ENCODE data around the gene DAPP1.
"Not testable (repeated sequence)": the region's sequence is repeated elsewhere in the genome, so short reads cannot be mapped to it uniquely, and the experiment has no call there.

DAPP1 gene

DNA sequence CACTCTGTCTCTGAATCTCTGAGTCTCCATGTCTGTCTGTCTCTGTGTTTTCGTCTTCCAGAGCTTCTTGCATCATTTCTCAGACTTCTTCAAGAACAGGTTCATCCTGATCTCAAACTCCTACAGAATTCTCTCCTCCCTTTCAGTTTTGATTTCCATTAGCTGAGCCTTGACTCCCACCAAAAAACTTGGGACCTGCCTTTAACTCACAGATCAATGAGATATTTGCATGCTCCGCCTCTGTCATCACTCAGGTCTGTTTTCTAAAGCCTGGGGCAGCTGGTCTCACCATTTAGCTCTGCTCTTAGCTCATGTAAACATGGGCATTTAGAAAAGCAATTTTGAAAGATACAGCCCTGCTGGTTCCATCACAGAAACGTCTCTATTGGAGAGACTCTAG lies 8.6 kb downstream of the DAPP1 start:
- no peak for DNase-seq

- DNase-seq, result no peak
Measured at GRCh38 chr4:99826016-99826415, 9.4 kb downstream of the DAPP1 start.

DNA sequence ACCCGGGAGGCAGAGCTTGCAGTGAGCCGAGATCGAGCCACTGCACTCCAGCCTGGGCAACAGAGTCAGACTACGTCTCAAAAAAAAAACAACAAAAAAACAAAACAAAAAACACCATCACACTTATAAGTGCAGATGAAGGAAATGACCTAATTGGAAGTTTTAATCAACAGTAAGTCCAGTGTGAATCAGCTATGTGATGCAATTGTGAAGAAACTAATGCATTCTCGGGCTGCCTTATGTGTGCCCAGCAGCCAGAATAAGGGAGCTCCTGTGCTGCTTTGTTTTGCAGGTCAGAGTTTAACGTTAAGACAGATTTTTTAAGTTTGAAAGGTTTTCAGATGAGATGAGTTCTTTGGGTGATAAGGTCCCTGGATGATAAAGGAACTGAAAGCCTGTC lies 10.8 kb downstream of the DAPP1 start:
- no peak for DNase-seq

- DNase-seq, result no peak
Measured at GRCh38 chr4:99827857-99828256, 11.2 kb downstream of the DAPP1 start.

DNA sequence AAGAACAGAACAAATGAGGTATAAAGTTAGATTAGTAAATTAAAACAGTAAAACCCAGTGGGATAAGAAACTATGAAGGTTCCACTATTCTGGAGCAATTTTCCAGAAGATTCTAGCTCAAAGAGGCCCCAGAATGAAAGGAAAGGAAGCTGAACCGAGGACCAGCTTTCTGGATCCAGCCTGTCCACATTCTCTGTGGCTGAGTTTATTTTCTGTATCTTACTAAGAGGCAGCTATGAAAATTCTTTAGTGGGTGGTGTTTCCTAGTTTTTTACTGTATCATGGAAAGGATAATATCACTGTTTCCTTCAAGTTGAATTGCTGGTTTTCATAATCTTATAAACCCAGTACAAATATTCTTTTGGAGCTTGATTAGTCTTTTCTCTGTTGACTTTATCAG lies 11.8 kb downstream of the DAPP1 start:
- DNase-seq, result no peak

GRCh38 chr4:99830051-99830450 lies 13.4 kb downstream of the DAPP1 start:
- not testable (repeated sequence) for DNase-seq

- no peak for DNase-seq
Measured at GRCh38 chr4:99832321-99832720, 15.7 kb downstream of the DAPP1 start.

GRCh38 chr4:99832758-99833157 lies 16.1 kb downstream of the DAPP1 start:
- no peak for DNase-seq

DNA sequence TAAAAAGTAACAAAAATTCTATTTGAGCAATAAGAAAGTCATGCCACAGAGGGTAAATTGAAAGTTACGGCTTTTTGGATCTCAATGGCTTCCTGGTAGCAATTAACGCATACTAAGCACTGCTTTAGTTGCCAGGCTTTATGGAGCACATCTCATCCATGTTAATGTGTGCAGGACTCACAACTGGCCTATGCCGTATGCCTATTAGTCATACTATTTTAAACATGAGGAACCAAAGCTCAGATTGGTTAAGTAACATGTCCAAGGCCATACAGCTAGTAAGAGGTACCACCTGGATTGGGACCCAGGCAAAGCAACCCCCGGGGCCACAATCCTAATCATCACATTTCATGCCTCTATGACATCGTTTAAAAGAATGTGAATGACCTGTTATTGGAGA lies 17.1 kb downstream of the DAPP1 start:
- no peak for DNase-seq

- no peak for DNase-seq
Measured at GRCh38 chr4:99834569-99834968, 17.9 kb downstream of the DAPP1 start.

DNA sequence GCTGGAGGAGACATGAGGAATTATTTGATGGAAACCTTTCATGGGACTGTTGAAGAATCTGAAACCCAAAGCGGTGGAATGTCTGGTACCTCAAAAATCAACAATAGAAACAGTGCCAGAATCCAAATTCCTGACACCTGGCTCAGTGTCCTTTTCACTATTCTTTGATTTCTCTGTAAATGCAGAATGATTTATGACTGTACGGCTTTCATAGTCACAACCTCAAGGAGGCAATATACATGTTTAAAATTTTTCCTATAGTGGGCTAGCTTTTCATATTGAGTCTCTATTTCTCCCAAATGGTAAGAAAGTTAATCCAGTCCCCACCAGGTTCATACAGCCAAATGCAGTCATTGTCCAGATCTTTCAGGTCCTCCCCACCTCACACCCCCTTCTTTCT lies 19.3 kb downstream of the DAPP1 start:
- no peak for DNase-seq

- no peak for DNase-seq
Measured at GRCh38 chr4:99838927-99839326, 22.3 kb downstream of the DAPP1 start.

DNA sequence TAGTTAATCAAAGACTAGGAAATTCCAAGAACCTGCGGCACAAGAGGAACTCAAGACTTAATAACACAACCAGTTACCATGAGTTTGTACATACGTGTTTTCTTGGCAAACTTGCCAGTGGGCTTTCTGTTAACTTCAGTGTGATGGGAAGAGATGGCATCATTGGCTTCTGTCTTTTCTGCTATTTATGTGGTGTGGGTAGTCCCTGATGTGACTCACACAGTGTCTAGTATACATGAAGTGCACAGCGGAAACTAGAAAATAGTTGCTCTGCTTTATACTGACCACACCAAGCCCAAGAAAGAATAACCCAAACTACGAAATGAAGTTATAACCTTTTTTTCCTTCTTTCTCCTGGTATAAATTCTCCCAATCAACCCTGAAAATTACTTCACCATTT lies 24.5 kb downstream of the DAPP1 start:
- no peak for DNase-seq

GRCh38 chr4:99843413-99843812 lies 26.8 kb downstream of the DAPP1 start:
- no peak for DNase-seq

- DNase-seq, result no peak
Measured at GRCh38 chr4:99844048-99844447, 27.4 kb downstream of the DAPP1 start.

DNA sequence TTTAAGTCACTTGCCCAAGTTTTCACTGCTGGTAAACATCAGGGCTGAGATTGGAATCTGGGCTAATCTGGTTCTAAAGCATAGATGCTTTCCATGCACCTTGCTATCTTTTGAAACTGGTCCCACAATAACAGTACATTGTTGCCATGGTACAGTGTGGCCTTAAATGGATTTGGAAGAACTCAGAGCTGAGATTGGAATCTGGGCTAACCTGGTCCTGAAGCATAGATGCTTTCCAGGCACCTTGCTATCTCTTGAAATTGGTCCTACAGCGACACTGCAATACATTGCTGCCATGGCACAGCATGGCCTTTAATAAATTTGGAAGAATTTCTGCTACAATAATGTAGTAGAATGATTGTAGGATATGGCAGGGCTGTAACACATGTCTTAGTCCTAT lies 28.6 kb downstream of the DAPP1 start:
- no peak for DNase-seq

DNA sequence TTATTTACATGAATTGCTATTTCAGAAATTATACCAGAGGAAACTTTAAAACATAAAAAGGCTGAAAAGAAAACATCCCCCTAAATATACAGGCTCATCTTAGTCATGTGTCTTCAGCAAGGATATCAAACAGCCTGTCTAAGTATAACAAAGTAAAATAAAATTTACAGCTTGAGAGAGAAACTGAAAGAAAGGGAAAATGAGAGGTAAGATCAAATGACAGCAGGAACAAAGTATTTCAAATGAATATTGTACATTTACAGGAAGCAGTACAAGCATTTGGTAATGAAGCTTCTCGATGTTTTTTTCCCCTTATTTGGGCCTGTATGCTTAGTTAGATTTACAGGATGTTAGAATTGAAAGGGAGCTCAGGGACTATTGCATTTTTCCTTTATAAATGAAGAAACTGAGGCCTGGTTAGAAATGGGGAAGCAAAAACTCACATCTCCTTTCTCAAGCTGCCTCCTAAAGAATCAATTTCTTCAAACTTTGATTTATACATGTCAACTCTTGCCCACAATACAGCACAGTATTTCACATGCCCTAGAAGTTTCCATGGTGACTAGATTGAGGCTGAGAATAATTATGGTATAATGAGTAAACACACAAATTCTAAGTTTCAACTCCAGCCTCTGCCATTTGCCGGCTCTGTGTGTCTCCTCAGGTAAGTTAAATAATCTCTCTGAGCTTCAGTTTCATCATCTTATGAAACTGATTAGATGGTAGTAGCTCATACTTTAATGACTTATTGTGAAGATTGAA lies 29.3 kb downstream of the DAPP1 start:
- no peak for DNase-seq

DNA sequence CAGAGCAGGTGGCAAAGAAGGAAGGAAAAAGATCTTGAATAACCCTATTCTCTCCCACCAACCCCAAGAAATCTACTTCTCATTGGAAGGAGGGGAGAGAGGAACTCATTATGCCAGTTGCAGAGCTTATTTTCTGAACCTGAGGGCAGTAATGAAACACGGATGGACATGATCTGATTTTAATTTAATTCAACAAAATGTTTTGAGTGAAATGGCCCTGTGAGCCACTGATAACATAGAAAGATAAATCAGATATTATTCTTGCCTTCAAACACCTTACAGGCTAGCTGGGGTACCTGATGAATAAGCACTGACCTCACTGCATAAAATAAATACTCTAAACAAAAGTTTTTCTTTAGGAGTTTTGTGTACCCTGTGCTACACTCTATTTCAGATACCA lies 30.3 kb downstream of the DAPP1 start:
- no peak for DNase-seq

DNA sequence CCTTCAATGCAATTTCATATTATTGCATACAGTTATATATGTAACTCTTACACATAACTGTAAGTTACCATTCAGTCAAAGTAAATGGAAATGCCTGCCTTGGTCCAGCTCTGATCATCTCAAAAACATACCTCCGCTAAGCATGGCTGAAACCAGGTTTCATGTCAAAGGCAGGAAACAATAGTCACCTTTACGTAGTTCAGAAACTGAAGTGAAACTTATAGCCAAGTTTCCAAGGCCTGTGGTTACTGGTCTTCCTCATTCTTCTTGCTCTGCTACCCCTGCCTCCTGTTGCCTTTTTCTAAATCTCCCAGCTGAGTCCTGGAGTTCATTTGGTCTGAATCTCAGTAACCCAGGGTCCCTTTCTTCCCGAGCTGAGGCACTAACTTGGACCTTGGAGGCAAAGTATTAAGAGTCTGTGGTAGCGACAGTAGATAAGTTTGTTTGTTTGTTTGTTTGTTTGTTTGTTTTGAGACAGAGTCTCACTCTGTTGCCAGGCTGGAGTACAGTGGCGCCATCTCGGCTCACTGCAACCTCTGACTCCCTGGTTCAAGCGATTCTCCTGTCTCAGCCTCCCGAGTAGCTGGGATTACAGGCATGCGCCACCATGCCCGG lies 30.8 kb downstream of the DAPP1 start:
- DNase-seq, result no peak

- no peak for DNase-seq
Measured at GRCh38 chr4:99848591-99849001, 32.0 kb downstream of the DAPP1 start.

- DNase-seq, result no peak
Measured at GRCh38 chr4:99852199-99852749, 35.6 kb downstream of the DAPP1 start.

- no peak for DNase-seq
Measured at GRCh38 chr4:99853190-99853589, 36.6 kb downstream of the DAPP1 start.

DNA sequence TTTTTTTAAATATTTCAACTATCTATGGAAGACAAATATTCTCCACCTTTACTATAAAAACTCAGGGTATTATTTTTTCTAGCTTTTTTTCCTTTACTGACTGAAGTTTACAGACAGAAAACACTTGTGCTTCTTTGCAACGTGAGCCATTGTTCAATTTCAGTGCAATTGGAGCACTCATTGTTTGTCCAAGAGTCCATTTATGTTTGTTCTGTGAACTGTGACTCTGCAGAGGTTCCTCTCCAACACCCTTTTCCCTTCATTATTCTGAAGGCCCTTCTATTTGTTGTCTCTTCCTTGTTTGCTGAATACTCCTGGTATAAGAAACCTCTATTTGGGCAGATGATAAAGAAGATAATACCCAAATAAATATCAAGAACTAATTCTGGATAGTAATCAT lies 37.4 kb downstream of the DAPP1 start:
- DNase-seq, result no peak

GRCh38 chr4:99855678-99856077 lies 39.1 kb downstream of the DAPP1 start:
- no peak for DNase-seq

All from fibroblast of skin of scalp (primary cell).